Measurements from ENCODE around the gene GGA2.
"Not testable (repeated sequence)": the region's sequence is repeated elsewhere in the genome, so short reads cannot be mapped to it uniquely, and the experiment has no call there.

Gene GGA2

GRCh38 chr16:23501291-23501690 is 9.0 kb downstream of the GGA2 start:
- no peak for DNase-seq

- DNase-seq: no peak
Observed at GRCh38 chr16:23500862-23501225, 9.4 kb downstream of the GGA2 start.

- DNase-seq: no peak
Observed at GRCh38 chr16:23500212-23500861, 10.0 kb downstream of the GGA2 start.

GRCh38 chr16:23499801-23500200 is 10.5 kb downstream of the GGA2 start:
- no peak for DNase-seq

- DNase-seq: no peak
Observed at GRCh38 chr16:23498863-23499262, 11.4 kb downstream of the GGA2 start.

- DNase-seq: no peak
Observed at GRCh38 chr16:23497543-23497868, 12.8 kb downstream of the GGA2 start.

GRCh38 chr16:23496821-23497542 is 13.3 kb downstream of the GGA2 start:
- no peak for DNase-seq

GRCh38 chr16:23495671-23496070 is 14.6 kb downstream of the GGA2 start:
- no peak for DNase-seq

- no peak for DNase-seq
Observed at GRCh38 chr16:23494188-23494587, 16.1 kb downstream of the GGA2 start.

- DNase-seq: no peak
Observed at GRCh38 chr16:23491490-23492391, 18.6 kb downstream of the GGA2 start.

GRCh38 chr16:23486480-23486879 is 23.8 kb downstream of the GGA2 start:
- no peak for DNase-seq

- DNase-seq: no peak
Observed at GRCh38 chr16:23485841-23486240, 24.5 kb downstream of the GGA2 start.

GRCh38 chr16:23485257-23485614 is 25.1 kb downstream of the GGA2 start:
- DNase-seq: no peak

- no peak for DNase-seq
Observed at GRCh38 chr16:23484510-23485256, 25.6 kb downstream of the GGA2 start.

GRCh38 chr16:23483492-23483891 is 26.8 kb downstream of the GGA2 start:
- DNase-seq: not testable (repeated sequence)

- no peak for DNase-seq
Observed at GRCh38 chr16:23482778-23483177, 27.5 kb downstream of the GGA2 start.

GRCh38 chr16:23480257-23480656 is 30.0 kb downstream of the GGA2 start:
- no peak for DNase-seq

GRCh38 chr16:23479138-23479537 is 31.2 kb downstream of the GGA2 start:
- DNase-seq: no peak

- no peak for DNase-seq
Observed at GRCh38 chr16:23478566-23478965, 31.7 kb downstream of the GGA2 start.

- no peak for DNase-seq
Observed at GRCh38 chr16:23476289-23476688, 34.0 kb downstream of the GGA2 start.

GRCh38 chr16:23469814-23470213 is 40.5 kb downstream of the GGA2 start:
- no peak for DNase-seq

GRCh38 chr16:23466162-23466885 is 44.0 kb downstream of the GGA2 start:
- no peak for DNase-seq

GRCh38 chr16:23465179-23465578 is 45.1 kb downstream of the GGA2 start:
- no peak for DNase-seq

All from NCI-H748 treated with DMSO at 0.1 percent for 48 hours (cell line).